ENCODE data around the gene CRLF2.
"Not testable (repeated sequence)": the region's sequence is repeated elsewhere in the genome, so short reads cannot be mapped to it uniquely, and the experiment has no call there.

Gene CRLF2

GRCh38 chrX:1213971-1214370, 1.5 kb upstream of the CRLF2 start:
- DNase-seq (ENCODE audit: low read depth in 2 of 2), result no peak

- no peak for DNase-seq (ENCODE audit: low read depth in 2 of 2)
Observed at GRCh38 chrX:1210844-1211243, 1.6 kb downstream of the CRLF2 start.

GRCh38 chrX:1207496-1208025, 4.9 kb downstream of the CRLF2 start:
- no peak for DNase-seq (ENCODE audit: low read depth in 2 of 2)

- DNase-seq (ENCODE audit: low read depth in 2 of 2), result no peak
Observed at GRCh38 chrX:1205681-1206611, 6.5 kb downstream of the CRLF2 start.

- no peak for DNase-seq (ENCODE audit: low read depth in 2 of 2)
Observed at GRCh38 chrX:1202251-1202650, 10.2 kb downstream of the CRLF2 start.

GRCh38 chrX:1196436-1196835, 16.0 kb downstream of the CRLF2 start:
- no peak for DNase-seq (ENCODE audit: low read depth in 2 of 2)

GRCh38 chrX:1192196-1192595, 20.3 kb downstream of the CRLF2 start:
- not testable (repeated sequence) for DNase-seq (ENCODE audit: low read depth in 2 of 2)

- DNase-seq (ENCODE audit: low read depth in 2 of 2), result no peak
Observed at GRCh38 chrX:1190596-1191145, 21.8 kb downstream of the CRLF2 start.

- no peak for DNase-seq (ENCODE audit: low read depth in 2 of 2)
Observed at GRCh38 chrX:1185561-1185960, 26.9 kb downstream of the CRLF2 start.

GRCh38 chrX:1182211-1182610, 30.2 kb downstream of the CRLF2 start:
- no peak for DNase-seq (ENCODE audit: low read depth in 2 of 2)

GRCh38 chrX:1181661-1182060, 30.8 kb downstream of the CRLF2 start:
- DNase-seq (ENCODE audit: low read depth in 2 of 2), result not testable (repeated sequence)

- no peak for DNase-seq (ENCODE audit: low read depth in 2 of 2)
Observed at GRCh38 chrX:1181170-1181569, 31.3 kb downstream of the CRLF2 start.

- DNase-seq (ENCODE audit: low read depth in 2 of 2), result no peak
Observed at GRCh38 chrX:1178580-1179057, 33.8 kb downstream of the CRLF2 start.

GRCh38 chrX:1176531-1177320, 35.7 kb downstream of the CRLF2 start:
- DNase-seq (ENCODE audit: low read depth in 2 of 2), result not testable (repeated sequence)

GRCh38 chrX:1174609-1175545, 37.6 kb downstream of the CRLF2 start:
- not testable (repeated sequence) for DNase-seq (ENCODE audit: low read depth in 2 of 2)

GRCh38 chrX:1173435-1173834, 39.0 kb downstream of the CRLF2 start:
- DNase-seq (ENCODE audit: low read depth in 2 of 2), result not testable (repeated sequence)

GRCh38 chrX:1172496-1172895, 40.0 kb downstream of the CRLF2 start:
- DNase-seq (ENCODE audit: low read depth in 2 of 2), result no peak

- DNase-seq (ENCODE audit: low read depth in 2 of 2), result not testable (repeated sequence)
Observed at GRCh38 chrX:1171915-1172314, 40.5 kb downstream of the CRLF2 start.

GRCh38 chrX:1170243-1170642, 42.2 kb downstream of the CRLF2 start:
- DNase-seq (ENCODE audit: low read depth in 2 of 2), result no peak

- DNase-seq (ENCODE audit: low read depth in 2 of 2), result no peak
Observed at GRCh38 chrX:1169189-1169588, 43.3 kb downstream of the CRLF2 start.

GRCh38 chrX:1167918-1168481, 44.4 kb downstream of the CRLF2 start:
- no peak for DNase-seq (ENCODE audit: low read depth in 2 of 2)

Data from stimulated activated CD8-positive, alpha-beta memory T cell treated with anti-CD3 and anti-CD28 coated beads, Interleukin-15, amount 100 ng/mL, for 4 hours (primary cell).